HepG2 (cell line): ENCODE results near the gene WDR18. TPM values are rescaled to one million over a fixed set of nuclear protein-coding genes. Genes with fewer than 3 reads are reported as not detected.
A peak's percentile ranks its signal among the peaks of the same experiment; 100 is the strongest.

Source experiments
- AGO1 ChIP-seq: fragments of 200-400 bp; formaldehyde crosslinking; IDR thresholded peaks from 2 replicates; pipeline ENCODE4 v1.6.1; 2017; ENCODE audit warnings: mild to moderate bottlenecking, low read depth, low read length, moderate library complexity; ENCODE audit not compliant: poor library complexity, severe bottlenecking
- ASH2L ChIP-seq: fragments of 300-600, 200-600 bp; sonication (generic); IDR thresholded peaks from 2 replicates; pipeline ENCODE4 v1.7.0; 2017; ENCODE audit warnings: low read depth, mild to moderate bottlenecking, moderate library complexity, mixed read lengths, low read length; ENCODE audit not compliant: insufficient read length
- DRAP1 ChIP-seq: IDR thresholded peaks from 2 replicates; pipeline ENCODE4 v1.6.1; 2016; ENCODE audit warnings: missing genetic modification reagents, missing compliant biosample characterization
- EHMT2 ChIP-seq: fragments of 200-600 bp; sonication (generic); IDR thresholded peaks from 2 replicates; pipeline ENCODE4 v1.7.0; 2017; ENCODE audit warnings: antibody characterized with exemption, low read depth, low read length, borderline replicate concordance
- GABPA ChIP-seq, 2 experiments: IDR thresholded peaks; 2 replicates each; pipeline ENCODE4 v1.6.1; 2011 to 2016; ENCODE audit warnings: low read depth in 2 of 2, low read length in 1 of 2, missing biosample characterization in 1 of 2, missing genetic modification characterization in 1 of 2
- MEF2D ChIP-seq: sonication (generic); formaldehyde crosslinking; IDR thresholded peaks from 2 replicates; pipeline ENCODE4 v1.5.1; 2020; ENCODE audit warnings: mild to moderate bottlenecking, missing genetic modification reagents
- PHF20 ChIP-seq: sonication (generic); formaldehyde crosslinking; IDR thresholded peaks from 2 replicates; pipeline ENCODE4 v1.5.0; 2020; ENCODE audit warnings: mild to moderate bottlenecking, missing genetic modification reagents
- REPIN1 ChIP-seq: sonication (generic); formaldehyde crosslinking; IDR thresholded peaks from 2 replicates; pipeline ENCODE4 v1.8.0; 2022; ENCODE audit warnings: missing genetic modification reagents, low read depth, mild to moderate bottlenecking, borderline replicate concordance
- ZBTB3 ChIP-seq: sonication (generic); formaldehyde crosslinking; IDR thresholded peaks from 2 replicates; pipeline ENCODE4 v1.4.0; 2020; ENCODE audit warnings: low read depth, mild to moderate bottlenecking, moderate library complexity, missing genetic modification reagents, borderline replicate concordance
- ZIK1 ChIP-seq: sonication (generic); formaldehyde crosslinking; IDR thresholded peaks from 2 replicates; pipeline ENCODE4 v1.5.0; 2020; ENCODE audit warnings: mild to moderate bottlenecking, low read depth, missing genetic modification reagents, borderline replicate concordance
- ZNF569 ChIP-seq: sonication (generic); formaldehyde crosslinking; IDR thresholded peaks from 2 replicates; pipeline ENCODE4 v1.5.0; 2020; ENCODE audit warnings: mild to moderate bottlenecking, missing genetic modification reagents, moderate library complexity, borderline replicate concordance
- ZNF614 ChIP-seq: IDR thresholded peaks from 2 replicates; pipeline ENCODE4 v1.6.1; 2018; ENCODE audit warnings: missing biosample characterization, missing genetic modification reagents, inconsistent platforms, borderline replicate concordance
- ZNF768 ChIP-seq: sonication (generic); formaldehyde crosslinking; IDR thresholded peaks from 2 replicates; pipeline ENCODE4 v1.4.0; 2020; ENCODE audit warnings: missing genetic modification reagents
- ZSCAN5A ChIP-seq: sonication (generic); formaldehyde crosslinking; IDR thresholded peaks from 2 replicates; pipeline ENCODE4 v1.8.0; 2022; ENCODE audit warnings: mild to moderate bottlenecking, missing genetic modification reagents, borderline replicate concordance
- polyA plus RNA-seq, 8 experiments: library from polyadenylated mRNA; depleted of rRNA in 3 of 8; stranded (reverse) in 7 of 8; unstranded in 1 of 8; fragments of >200 nt; fragmentation: Illumina TruSeq in 4 of 8; extraction: Trizol in 4 of 8; gene quantifications; 2 replicates each; pipeline versions ENCODE4 v1.2.1 to v1.2.3, GENCODE V29; 2011 to 2016; ENCODE audit warnings: low read depth in 4 of 8, missing spikeins in 1 of 8, mixed read lengths in 1 of 8; ENCODE audit not compliant: insufficient read depth in 1 of 8
- total RNA-seq, 5 experiments: library from RNA; depleted of rRNA; stranded (reverse); fragments of >200 nt; fragmentation: Illumina TruSeq; extraction: Trizol; gene quantifications; 2 replicates each; pipeline ENCODE4 v1.2.3, GENCODE V29; 2016; ENCODE audit warnings: low read depth in 1 of 5
- TF ChIP-seq, protein P1 (sequence below): sonication (generic); formaldehyde crosslinking; IDR thresholded peaks from 2 replicates; pipeline ENCODE4 v1.5.1; 2020; ENCODE audit warnings: mild to moderate bottlenecking, moderate library complexity, missing genetic modification reagents
- TF ChIP-seq, protein P2 (sequence below): sonication (generic); formaldehyde crosslinking; IDR thresholded peaks from 2 replicates; pipeline ENCODE4 v1.4.0; 2020; ENCODE audit warnings: missing genetic modification reagents, mild to moderate bottlenecking, borderline replicate concordance
- TF ChIP-seq, protein P3 (sequence below): sonication (generic); formaldehyde crosslinking; IDR thresholded peaks from 2 replicates; pipeline ENCODE4 v1.5.0; 2020; ENCODE audit warnings: mild to moderate bottlenecking, missing genetic modification reagents

WDR18 gene
- total and polyA plus RNA-seq, 2 of the 13 experiments (the other 11 are each of a cell fraction or from before 2014, with no cell fraction given): 36.4 to 47.6 TPM

GRCh38 chr19:980133-980998, 3.8 kb upstream of the WDR18 start (continued):
- TF ChIP-seq ZNF768 (CRISPR knock-in tag): peak; percentile 43; the same call in 1 of the 2 replicates
- TF ChIP-seq ZNF569 (CRISPR knock-in tag): no peak
- peak; percentile 70 for TF ChIP-seq AGO1
- TF ChIP-seq, protein P1, sequence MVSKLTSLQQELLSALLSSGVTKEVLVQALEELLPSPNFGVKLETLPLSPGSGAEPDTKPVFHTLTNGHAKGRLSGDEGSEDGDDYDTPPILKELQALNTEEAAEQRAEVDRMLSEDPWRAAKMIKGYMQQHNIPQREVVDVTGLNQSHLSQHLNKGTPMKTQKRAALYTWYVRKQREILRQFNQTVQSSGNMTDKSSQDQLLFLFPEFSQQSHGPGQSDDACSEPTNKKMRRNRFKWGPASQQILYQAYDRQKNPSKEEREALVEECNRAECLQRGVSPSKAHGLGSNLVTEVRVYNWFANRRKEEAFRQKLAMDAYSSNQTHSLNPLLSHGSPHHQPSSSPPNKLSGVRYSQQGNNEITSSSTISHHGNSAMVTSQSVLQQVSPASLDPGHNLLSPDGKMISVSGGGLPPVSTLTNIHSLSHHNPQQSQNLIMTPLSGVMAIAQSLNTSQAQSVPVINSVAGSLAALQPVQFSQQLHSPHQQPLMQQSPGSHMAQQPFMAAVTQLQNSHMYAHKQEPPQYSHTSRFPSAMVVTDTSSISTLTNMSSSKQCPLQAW: peak; percentile 89
- no peak for TF ChIP-seq ZBTB3 (CRISPR knock-in tag)
- peak; percentile 20; the same call in 1 of the 2 replicates for TF ChIP-seq GABPA (IDR thresholded peaks at IDR 0.05; ENCODE audit: low read depth, low read length)
- TF ChIP-seq GABPA (CRISPR knock-in tag; IDR thresholded peaks at IDR 0.05; ENCODE audit: low read depth): peak; percentile 68
- TF ChIP-seq, protein P2, sequence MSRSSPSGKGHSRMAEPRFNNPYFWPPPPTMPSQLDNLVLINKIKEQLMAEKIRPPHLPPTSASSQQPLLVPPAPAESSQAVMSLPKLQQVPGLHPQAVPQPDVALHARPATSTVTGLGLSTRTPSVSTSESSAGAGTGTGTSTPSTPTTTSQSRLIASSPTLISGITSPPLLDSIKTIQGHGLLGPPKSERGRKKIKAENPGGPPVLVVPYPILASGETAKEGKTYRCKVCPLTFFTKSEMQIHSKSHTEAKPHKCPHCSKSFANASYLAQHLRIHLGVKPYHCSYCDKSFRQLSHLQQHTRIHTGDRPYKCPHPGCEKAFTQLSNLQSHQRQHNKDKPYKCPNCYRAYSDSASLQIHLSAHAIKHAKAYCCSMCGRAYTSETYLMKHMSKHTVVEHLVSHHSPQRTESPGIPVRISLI: no peak
- peak; percentile 67 for TF ChIP-seq DRAP1
- no peak for TF ChIP-seq ZSCAN5A
- TF ChIP-seq, protein P3, sequence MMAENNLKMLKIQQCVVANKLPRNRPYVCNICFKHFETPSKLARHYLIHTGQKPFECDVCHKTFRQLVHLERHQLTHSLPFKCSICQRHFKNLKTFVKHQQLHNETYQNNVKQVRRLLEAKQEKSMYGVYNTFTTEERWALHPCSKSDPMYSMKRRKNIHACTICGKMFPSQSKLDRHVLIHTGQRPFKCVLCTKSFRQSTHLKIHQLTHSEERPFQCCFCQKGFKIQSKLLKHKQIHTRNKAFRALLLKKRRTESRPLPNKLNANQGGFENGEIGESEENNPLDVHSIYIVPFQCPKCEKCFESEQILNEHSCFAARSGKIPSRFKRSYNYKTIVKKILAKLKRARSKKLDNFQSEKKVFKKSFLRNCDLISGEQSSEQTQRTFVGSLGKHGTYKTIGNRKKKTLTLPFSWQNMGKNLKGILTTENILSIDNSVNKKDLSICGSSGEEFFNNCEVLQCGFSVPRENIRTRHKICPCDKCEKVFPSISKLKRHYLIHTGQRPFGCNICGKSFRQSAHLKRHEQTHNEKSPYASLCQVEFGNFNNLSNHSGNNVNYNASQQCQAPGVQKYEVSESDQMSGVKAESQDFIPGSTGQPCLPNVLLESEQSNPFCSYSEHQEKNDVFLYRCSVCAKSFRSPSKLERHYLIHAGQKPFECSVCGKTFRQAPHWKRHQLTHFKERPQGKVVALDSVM (CRISPR knock-in tag): peak; percentile 84
- peak; percentile 63; the same call in 1 of the 2 replicates for TF ChIP-seq REPIN1 (CRISPR knock-in tag)
- TF ChIP-seq ASH2L: peak; percentile 32
- TF ChIP-seq EHMT2: no peak
- TF ChIP-seq ZNF614: peak; percentile 74; the same call in 1 of the 2 replicates
- TF ChIP-seq PHF20 (CRISPR knock-in tag): peak; percentile 68
- peak; percentile 30; the same call in 1 of the 2 replicates for TF ChIP-seq MEF2D
- TF ChIP-seq ZIK1 (CRISPR knock-in tag): peak; percentile 70; the same call in 1 of the 2 replicates
